GM19397 (cell line): ENCODE data around the gene CDKL2.
A peak's percentile ranks its signal among the peaks of the same experiment; 100 is the strongest.
"Not testable (repeated sequence)": the region's sequence is repeated elsewhere in the genome, so short reads cannot be mapped to it uniquely, and the experiment has no call there.

Experiments
- ATAC-seq: cut with Tn5 transposase; IDR thresholded peaks from one replicate; pipeline ENCODE4 v1.9.1; 2021; ENCODE audit warnings: mild to moderate bottlenecking, moderate library complexity; ENCODE audit not compliant: unreplicated experiment

CDKL2 gene

DNA sequence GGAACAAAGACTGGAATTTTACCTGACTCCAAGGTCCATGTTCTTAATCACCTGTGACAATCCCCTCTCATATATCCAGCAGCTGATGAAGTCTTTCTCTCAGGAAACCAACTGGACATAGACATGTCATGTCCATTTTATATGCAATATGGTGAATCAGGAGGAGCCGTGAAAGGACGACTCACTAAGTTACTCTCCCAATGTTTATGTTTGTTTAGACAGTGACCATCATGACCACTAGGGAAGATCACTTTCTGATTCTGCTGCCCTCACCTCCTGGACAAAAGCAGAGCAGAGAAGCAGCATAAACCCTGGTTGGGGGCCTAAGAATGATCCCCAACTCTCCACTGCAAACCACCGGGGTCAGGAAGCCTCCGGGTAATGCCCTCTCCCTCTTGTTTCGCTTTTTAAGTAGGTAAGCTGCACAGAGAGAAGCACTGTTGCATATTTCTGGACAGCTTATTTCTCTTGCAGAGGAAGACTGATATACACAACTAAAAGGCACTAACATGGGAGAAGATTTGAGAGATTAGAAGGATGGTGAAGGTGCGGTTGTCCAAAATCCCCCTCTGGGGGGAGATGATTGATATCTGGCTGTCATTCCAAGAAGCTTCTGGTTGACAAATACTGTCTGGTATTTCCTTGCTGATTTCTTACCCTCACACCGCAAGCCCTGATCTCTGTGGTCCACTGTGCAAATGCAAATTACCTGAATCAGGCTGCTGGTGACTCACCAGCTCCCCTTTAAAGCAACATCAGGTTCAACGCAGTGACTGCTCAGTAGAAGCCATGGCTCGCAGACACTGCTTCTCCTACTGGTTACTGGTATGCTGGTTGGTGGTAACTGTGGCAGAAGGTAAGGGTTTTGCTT is 74.8 kb downstream of the CDKL2 start, which contains the start of gene ODAPH:
TSS of gene ODAPH (plus strand) at position 773 of the 871 bp plus-strand sequence. CDS start at position 790, 17 bp downstream.
- ATAC-seq, result peak; percentile 97

DNA sequence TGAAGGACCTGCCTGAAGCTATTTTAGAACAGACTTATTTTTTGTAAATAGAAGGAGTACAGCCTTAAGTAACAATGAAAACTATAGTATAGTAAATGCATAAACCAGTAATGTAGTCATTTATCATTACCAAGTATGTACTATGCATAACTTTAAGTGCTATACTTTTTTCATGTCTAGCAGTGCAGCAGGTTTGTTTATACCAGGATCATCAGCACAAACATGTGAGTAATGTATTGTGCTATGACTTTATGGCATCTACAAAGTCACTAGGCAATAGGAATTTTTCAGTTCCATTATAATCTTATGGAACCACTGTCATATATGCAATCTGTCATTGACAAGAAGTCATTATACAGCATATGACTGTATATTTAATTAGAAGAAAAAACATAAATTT is 77.9 kb downstream of the CDKL2 start:
- ATAC-seq, result no peak

DNA sequence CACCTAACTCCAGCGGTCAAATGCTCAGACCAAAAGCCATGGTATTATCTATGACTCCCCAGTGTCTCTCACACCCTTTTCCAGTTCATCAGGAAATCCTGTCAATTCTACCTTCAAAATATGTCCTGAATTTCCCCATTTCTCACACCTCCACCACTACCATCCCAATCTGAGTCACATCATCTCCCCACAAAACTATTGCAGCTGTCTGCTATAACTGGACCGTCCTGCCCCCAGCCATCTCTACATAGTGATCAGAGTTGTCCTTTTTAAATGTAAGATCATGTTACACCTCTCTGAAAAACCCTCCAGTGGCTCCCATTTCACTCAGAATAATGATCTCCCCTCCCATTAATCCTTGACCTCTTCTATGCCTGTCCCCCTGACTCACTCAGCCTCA is 81.3 kb downstream of the CDKL2 start:
- ATAC-seq, result no peak

DNA sequence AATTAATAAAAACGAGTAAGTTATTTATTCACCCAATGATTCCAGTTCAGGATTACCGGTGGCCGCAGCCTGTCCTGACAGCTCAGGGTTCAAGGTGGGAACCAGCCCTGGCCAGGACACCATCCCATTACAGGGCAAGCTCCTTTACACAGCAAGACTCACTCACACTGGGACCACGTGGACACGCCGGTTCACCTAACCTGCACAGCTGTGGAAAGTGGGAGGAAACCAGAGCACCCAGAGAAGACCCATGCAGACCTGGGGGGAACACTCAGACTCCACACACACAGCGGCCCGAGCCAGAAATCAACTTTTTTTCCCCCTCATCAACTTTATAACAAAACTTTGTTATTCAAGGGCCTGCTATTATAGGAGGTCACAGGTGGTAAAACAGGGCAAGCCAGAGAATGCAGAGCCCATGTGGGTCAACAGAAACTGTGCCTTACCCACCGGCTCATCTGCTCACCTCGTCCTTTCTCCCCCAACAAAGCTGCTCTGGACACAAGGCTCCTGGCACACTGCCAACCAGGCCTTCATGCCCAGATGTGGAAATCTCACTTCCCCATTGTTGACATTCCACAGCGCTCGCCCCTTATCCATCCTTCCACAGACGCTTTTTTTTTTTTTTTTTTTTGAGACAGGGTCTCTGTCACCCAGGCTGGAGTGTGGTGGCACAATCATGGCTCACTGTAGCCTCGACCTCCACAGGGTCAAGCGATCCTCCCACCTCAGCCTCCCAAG is 82.5 kb downstream of the CDKL2 start:
- no peak for ATAC-seq

- ATAC-seq, result no peak
Observed at GRCh38 chr4:75545526-75545925, 84.8 kb downstream of the CDKL2 start.

DNA sequence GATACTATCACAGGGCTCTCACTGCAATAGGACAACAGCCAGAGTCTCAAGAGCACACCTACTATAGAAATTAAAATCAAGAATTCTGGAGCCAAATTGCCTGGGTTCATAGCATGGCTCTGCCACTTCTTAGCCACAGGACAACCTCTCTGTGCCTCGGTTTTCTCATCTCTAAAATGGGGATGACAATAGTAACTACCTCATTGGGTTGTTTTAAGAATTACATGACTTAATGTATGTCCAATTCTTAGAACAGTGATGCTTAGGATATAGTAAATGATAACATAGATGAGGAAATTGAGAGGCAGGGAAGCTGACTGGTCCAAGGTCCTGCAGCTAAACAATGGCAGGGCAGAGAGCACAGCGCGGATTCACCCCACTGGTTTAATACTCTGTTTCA is 85.5 kb downstream of the CDKL2 start:
- no peak for ATAC-seq

- ATAC-seq, result not testable (repeated sequence)
Observed at GRCh38 chr4:75544220-75544619, 86.1 kb downstream of the CDKL2 start.

DNA sequence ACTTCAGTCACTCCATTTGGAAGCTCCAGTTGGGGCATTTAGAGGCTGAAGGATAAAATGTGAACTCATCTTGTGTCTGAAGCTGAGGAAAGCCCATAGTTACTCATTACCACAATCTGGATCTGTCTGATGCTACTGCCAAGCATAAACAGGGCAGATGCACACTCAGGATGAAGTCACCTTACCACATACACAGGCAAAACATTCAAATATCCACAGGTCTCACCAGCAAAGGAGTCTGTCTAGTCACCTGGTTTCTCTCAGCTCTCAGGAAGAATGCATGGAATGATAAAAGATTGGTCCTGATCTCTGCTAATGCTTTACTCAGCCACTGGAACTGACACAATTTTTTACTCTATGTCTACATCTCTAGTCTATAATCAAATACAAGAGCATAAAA is 87.5 kb downstream of the CDKL2 start:
- ATAC-seq, result no peak

DNA sequence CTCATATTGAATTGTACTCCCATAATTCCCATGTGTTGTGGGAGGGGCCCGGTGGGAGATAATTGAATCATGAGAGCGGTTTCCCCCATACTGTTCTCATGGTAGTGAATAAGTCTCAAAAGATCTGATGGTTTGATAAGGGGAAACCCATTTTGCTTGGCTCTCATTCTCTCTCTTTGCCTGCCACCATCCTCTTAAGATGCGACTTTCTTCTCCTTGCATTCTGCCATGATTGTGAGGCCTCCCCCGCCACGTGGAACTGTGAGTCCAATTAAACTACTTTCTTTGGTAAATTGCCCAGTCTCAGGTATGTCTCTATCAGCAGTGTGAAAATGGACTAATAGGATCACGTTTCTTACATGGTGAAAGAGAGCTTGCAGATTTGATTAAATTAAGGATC is 93.0 kb downstream of the CDKL2 start:
- ATAC-seq, result not testable (repeated sequence)

DNA sequence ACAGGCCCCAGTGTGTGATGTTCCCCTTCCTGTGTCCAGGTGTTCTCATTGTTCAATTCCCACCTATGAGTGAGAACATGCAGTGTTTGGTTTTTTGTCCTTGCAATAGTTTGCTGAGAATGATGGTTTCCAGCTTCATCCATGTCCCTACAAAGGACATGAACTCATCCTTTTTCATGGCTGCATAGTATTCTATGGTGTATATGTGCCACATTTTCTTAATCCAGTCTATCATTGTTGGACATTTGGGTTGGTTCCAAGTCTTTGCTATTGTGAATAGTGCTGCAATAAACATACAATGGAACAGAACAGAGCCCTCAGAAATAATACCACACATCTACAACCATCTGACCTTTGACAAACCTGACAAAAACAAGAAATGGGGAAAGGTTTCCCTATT is 96.4 kb downstream of the CDKL2 start:
- ATAC-seq, result not testable (repeated sequence)

- ATAC-seq, result not testable (repeated sequence)
Observed at GRCh38 chr4:75533339-75533887, 96.9 kb downstream of the CDKL2 start.

DNA sequence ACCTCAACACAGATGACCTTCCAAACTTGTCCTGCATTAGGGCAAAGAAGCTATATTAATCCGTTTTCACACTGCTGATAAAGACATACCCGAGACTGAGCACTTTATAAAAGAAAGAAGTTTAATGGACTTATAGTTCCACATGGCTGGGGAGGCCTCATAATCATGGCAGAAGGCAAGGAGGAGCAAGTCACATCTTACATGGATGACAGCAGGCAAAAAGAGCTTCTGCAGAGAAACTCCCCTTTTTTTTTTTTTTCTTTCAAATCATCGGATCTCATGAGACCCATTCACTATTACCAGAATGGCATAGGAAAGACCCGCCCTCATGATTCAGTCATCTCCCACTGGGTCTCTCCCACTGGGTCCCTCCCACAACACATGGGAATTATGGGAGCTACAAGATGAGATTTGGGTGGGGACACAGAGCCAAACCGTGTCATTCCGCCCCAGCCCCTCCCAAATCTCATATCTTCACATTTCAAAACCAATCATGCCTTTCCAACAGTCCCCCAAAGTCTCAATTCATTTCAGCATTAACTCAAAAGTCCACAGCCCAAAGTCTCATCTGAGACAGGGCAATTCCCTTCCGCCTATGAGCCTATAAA is 98.7 kb downstream of the CDKL2 start:
- not testable (repeated sequence) for ATAC-seq

DNA sequence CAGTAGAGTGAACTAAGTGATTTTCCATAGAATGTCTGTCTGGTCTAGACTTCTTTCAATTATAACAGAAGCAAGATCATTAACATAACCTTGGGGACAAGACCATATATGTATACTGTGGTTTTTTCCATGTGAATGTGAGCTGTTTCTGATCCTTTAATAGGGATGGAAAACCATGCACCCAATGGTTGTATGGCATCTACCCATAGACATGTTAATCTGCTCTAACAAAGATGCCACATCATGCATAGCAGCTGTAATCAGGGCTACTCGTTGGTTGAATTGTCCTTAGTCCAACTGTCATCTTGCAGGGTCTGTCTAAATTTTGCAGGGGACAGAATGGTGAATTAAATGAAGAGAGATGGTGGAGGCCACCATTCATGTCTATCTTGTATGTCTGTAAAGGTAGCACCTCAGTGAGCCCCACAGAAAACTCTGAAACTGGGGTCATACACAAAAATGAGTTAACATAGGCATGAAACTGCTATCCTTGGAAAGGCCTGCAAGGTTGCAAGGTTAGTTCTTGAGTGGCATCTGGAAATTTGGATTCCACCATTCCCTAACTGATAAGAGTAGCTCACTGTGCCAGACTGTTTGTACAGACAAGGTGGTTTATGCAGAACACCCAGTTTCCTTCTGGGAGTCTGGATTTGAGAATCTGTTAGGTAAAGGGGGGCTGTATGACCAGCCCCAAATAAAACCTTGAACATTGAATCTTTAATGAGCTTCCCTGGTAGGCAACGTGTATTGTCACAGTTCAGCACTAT is 99.6 kb downstream of the CDKL2 start:
- ATAC-seq, result no peak
